GM13977 (cell line): ENCODE results near the gene NDRG3.
"Not testable (repeated sequence)": the region's sequence is repeated elsewhere in the genome, so short reads cannot be mapped to it uniquely, and the experiment has no call there.

Experiments
- DNase-seq: peaks from one replicate; pipeline ENCODE4 v3.0.0; 2012; ENCODE audit warnings: low spot score
- in situ Hi-C: fragments of 300-500 bp; cut with MboI; formaldehyde crosslinking; loops from one replicate; pipeline ENCODE4 v1.12.0; 2022; ENCODE audit warnings: low sequenced_read_pairs, low pct_unique_long_range_greater_than_20kb, mixed read lengths, inconsistent platforms; ENCODE audit not compliant: unreplicated experiment
- TF ChIP-seq, protein P1 (sequence below): IDR thresholded peaks from 2 replicates; pipeline ENCODE4 v1.5.1; 2012; ENCODE audit warnings: mild to moderate bottlenecking, control low read depth; ENCODE audit not compliant: insufficient read depth; ENCODE audit errors: extremely low read depth, missing control alignments

NDRG3 gene

DNA sequence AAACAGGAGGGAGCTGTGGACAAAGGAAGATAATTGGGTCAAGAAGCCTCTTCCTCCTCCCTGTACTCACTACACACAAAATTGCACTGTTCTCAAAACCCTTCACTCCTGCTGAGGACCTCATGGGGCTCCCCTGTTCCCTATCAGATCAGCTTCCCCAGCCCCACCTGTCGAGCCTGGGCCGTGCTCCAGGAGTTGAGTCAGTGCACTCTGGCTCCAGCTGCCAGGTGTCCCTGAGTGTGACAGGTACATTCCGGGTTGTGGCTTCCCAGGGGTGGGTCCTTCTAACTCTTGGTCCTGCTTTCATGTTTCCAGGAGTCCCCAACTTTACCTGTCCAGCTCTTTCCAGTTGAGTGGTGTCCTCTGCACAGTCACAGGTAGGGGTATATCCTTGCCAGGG lies 131.9 kb downstream of the NDRG3 start:
- TF ChIP-seq, protein P1, sequence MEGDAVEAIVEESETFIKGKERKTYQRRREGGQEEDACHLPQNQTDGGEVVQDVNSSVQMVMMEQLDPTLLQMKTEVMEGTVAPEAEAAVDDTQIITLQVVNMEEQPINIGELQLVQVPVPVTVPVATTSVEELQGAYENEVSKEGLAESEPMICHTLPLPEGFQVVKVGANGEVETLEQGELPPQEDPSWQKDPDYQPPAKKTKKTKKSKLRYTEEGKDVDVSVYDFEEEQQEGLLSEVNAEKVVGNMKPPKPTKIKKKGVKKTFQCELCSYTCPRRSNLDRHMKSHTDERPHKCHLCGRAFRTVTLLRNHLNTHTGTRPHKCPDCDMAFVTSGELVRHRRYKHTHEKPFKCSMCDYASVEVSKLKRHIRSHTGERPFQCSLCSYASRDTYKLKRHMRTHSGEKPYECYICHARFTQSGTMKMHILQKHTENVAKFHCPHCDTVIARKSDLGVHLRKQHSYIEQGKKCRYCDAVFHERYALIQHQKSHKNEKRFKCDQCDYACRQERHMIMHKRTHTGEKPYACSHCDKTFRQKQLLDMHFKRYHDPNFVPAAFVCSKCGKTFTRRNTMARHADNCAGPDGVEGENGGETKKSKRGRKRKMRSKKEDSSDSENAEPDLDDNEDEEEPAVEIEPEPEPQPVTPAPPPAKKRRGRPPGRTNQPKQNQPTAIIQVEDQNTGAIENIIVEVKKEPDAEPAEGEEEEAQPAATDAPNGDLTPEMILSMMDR = no peak
- no peak for DNase-seq
- in situ Hi-C loops = loop anchor here (25.0 kb wide), 1 partner anchor 273 kb away; the partner anchor contains the start of gene TLDC2

DNA sequence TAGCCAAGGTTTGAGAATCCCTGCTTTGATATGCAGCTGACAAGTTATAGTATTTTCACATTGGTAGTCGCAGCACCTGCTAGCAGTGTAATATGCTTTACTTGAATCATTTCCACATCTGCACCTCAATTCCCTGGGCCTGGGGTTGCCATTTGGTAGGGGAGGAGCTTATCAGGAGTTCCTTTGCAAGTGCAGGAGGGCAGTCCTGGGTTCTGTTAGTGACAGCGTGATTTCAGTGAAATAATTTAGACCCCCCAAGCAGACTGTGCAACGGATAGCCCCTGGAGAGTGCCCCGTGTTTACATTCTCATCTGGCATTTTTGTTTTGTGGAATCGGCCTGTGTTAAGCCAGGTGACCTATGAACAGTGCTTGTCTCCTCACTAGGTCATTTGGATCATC lies 134.3 kb downstream of the NDRG3 start:
- DNase-seq = no peak
- in situ Hi-C loops = loop anchor here (25.0 kb wide), 1 partner anchor 276 kb away; the partner anchor contains the start of gene TLDC2
- TF ChIP-seq, protein P1 = no peak

DNA sequence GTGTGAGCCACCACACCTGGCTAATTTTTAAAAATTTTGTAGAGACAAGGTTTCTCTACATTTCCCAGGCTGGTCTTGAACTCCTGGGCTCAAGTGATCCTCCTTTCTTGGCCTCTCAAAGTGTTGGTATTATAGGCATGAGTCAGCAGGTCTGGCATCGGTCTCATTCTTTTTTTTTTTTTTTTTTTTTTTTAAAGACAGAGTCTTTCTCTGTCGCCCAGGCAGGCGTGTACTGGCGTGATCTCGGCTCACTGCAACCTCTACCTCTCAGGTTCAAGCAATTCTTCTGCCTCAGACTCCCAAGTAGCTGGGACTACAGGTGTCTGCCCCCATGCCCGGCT lies 137.5 kb downstream of the NDRG3 start:
- in situ Hi-C loops = loop anchor here (10.0 to 25.0 kb wide), 2 partner anchors 154 to 279 kb away; partner anchors contain the start of gene TLDC2
- DNase-seq = not testable (repeated sequence)

DNA sequence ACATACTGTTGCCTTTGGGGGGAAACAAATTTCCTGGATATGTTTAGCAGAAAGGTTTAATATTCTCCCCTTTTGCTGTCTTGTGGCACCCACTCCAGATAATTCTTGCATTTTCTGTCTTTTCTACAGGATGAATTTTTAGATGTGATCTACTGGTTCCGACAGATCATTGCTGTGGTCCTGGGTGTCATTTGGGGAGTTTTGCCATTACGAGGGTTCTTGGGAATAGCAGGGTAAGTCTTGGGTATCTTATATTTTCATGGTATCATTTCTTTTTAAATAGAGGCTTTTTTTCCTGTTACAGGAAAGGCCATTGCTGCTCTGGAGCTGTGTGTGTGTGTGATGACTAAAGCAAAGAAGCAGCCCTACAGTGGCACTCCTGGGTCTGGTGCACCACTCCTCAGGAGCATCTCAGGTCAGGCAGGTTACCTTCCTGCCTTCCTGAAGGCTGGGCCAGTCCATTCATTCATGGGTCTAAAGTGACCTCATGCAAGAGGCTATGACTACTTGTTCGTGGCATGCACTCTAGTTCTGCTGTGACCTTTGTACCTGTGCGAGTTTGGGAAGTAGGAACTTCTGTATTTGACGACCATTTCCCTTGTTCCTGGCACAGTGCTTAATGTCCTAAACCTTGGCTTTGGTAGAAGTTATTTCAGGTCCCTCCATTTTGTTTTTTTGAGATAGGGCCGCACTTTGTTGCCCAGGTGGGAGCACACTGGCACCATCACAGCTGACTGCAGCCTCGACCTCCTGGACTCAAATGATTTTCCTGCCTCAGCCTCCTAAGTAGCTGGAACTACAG lies 138.1 kb downstream of the NDRG3 start:
- TF ChIP-seq, protein P1 = no peak
- no peak for DNase-seq
- in situ Hi-C loops = loop anchor here (10.0 to 25.0 kb wide), 2 partner anchors 153 to 280 kb away; partner anchors contain the start of gene TLDC2

DNA sequence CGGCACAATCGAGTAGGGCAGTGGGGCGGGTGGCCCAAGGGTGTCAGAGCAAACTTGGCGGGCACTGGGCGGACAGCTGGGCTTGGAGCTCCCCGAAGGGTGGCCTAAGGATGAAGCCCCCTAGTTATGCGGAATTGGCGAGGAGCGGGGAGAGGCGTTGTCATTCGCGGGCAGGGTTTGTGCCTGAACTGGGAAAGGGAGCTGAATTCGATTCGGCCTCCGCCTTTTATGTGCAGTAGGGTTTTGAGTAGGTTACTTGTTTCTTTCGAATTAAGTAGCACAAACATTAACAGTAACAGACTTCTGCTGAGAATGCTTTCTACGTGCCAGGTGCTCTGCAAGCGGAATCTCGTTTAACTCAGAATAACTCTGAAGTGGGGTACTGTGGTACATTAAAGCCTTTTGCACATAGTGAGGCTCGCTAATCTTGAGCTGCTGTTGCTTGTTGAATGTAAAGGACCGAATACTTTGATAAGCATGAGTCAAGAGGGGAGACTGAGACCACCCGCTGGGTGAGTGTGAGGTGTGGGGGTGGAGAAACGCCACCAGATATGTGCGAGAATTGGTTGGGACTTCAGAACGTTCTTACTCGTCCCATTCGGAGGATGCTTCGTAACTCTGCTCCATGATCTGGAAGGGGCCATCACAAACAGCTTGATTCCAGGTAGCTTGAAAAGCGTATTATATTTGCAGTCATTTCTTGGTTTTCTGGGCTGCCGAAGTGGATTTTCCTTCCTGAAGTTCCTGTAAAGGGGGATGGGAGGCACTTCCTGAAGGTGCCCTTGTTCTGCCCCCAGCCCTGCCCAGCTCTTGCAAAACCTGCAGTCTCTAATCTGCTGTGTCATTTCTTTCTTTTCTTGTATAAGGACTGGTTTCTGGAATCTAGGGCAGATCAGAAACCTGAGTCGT lies 139.5 kb downstream of the NDRG3 start:
- DNase-seq = no peak
- in situ Hi-C loops = loop anchor here (10.0 to 25.0 kb wide), 2 partner anchors 152 to 281 kb away; partner anchors contain the start of gene TLDC2
- TF ChIP-seq, protein P1 = no peak

DNA sequence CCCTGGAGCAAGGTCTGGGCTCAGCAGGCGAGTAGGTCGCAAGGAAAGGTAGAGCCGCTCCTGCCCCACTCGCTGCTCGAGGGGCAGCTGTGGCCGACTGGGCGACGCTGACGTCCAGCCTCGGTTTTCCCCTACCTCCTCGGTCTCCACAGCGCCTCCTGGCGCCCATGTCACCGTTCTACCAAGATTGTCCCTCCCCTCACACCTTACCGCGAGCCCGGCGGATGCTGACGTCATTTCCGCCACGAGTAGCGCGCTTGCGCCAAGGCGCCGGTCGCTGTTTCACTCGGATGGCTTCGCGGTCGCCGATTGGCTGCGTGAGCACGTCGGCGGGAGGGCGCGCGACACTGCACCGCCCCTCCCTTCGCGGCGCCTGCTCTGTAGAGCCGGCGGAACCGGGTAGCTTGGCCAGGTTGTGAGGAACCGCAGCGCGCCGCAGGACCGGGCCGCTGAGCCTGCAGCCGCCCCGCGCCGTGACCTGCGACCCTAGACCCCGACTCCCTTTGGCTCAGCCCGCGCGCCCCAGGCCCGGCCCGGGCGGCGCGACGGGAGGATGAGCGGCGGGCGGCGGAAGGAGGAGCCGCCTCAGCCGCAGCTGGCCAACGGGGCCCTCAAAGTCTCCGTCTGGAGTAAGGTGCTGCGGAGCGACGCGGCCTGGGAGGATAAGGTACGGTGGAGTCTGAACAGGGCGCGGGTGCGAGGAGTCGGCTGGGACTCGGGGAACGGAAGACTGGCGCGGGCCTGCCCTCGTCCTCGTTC lies 140.3 kb downstream of the NDRG3 start, which contains the start of gene RAB5IF:
Gene RAB5IF, plus strand, starts transcription at position 381 of the 759 bp plus-strand sequence. Its CDS starts 173 bp downstream, at position 554.
- in situ Hi-C loops = loop anchor here (10.0 to 25.0 kb wide), 2 partner anchors 151 to 282 kb away; partner anchors contain the start of gene TLDC2
- TF ChIP-seq, protein P1 = peak; percentile 96
- peak; percentile 95 for DNase-seq
